Nucleus accumbens (tissue), 56 donors: ENCODE results near the gene ZNF629.

ENCODE experiments used
- DNase-seq, 56 donors: peaks; one replicate each; lab custom pipeline; 2025; lab: John Stamatoyannopoulos, UW

The ZNF629 gene

DNA sequence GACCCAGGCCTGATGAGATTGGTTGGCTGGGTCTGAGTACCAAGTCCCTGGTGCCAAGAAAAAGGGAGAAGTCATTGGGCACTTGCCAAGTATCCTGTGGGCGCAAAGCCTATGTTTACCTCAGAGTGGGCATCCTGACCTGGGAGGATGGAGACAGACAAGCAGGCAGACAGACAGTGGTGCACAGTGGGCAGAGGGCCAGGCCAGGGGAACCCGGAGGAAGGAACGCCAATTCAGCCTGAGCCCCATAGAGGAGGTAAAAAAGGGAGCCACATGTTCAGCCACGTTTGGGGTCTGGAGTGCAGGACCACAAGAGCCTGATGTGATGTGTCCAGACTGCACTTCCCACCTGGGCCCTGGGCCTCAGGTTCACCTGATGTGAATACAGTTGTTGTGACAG lies 33.4 kb downstream of the ZNF629 start:
- no peak for DNase-seq

DNA sequence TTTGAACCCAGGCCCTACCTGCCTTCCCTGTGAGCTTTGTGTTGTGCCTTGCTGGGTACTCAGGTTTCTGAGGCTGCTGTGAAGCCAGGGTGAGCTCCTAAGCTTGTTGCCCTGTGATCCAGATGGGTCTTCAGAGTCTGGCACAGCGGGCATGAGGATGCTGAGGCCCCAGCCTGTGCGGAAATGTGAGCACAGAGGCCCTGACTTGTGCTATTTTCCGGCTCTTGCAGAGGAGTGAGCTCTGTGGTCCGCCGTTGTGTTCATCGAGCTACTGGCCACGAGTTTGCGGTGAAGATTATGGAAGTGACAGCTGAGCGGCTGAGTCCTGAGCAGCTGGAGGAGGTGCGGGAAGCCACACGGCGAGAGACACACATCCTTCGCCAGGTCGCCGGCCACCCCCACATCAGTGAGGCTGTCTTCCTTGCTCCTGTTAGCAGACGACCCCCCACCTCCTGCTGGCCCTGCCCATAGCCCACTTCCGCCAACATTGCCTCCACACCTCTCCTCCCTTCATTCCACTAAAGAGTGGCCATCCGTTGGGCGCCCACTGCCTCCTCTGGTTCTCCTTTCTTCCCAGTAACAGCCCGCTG lies 36.0 kb downstream of the ZNF629 start:
- no peak for DNase-seq

DNA sequence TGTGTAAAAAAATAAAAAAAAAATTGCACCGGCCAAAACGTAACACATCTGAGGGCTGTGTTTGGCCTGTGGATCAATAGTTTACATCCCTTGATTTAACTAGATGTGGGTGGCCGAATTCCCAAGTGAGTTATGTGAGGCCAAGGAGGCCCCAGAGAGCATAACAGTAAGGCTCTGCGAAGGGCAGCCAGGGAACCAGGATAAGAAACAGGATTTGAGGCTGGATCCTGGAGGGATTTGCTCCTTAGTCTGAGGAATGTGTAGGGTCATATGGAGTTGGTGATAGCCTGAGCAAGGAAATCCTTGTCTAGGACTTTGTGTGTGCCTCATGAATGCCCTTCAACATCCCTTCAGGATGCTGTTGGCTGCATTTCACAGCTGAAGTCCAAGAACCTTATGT lies 36.8 kb downstream of the ZNF629 start:
- DNase-seq: no peak

GRCh38 chr16:30748634-30749445 lies 38.2 kb downstream of the ZNF629 start:
- peak in 3 of 56 donors; percentile 53 to 57 (median 54) for DNase-seq

- peak; percentile 86 to 99 (median 98) for DNase-seq
Measured at GRCh38 chr16:30747799-30748633, 39.0 kb downstream of the ZNF629 start, which contains the start of gene PHKG2. Gene PHKG2, plus strand, starts transcription at chr16:30748425. Its CDS starts 396 bp downstream, at chr16:30748821.

GRCh38 chr16:30747331-30747730 lies 39.7 kb downstream of the ZNF629 start:
- no peak for DNase-seq

- no peak for DNase-seq
Measured at GRCh38 chr16:30746638-30747175, 40.3 kb downstream of the ZNF629 start.

DNA sequence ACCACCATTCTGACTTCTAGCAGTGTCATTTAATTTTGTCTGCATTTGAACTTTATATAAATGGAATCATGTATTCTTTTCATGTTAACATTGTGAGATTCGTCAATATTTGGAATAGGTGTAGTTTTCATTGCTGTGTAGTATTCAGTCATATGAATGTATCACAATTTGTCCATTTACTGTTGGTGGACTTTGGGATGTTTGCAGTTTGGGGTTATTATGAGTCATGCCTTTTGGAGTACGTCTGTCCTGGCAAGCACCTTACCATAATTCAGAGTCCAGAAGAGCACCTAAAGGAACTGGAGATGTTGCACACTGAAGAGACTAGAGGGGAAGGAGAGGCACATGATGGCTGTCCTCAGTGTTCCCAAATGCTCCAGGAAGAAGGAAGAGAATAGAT lies 41.9 kb downstream of the ZNF629 start:
- DNase-seq: no peak

DNA sequence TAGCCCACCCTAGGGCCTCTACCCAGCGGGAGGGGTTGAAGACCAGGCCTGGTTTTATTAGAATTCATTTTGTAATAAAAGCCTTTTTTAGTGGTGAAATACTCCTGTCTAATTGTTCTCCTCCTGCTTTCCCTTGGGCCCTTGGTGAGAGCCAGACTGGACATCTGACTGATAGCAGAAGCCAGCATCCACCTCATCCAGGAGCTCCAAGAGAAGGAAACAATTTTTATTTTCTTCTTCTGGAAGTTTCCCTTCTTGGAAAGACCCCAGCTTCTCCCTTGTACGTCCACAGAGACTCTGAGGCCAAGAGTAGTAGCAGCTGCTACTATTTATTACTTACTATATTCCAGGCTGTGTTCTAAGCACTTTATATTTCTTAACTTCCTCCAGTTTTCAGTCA lies 42.8 kb downstream of the ZNF629 start:
- no peak for DNase-seq

GRCh38 chr16:30743716-30744115 lies 43.3 kb downstream of the ZNF629 start:
- no peak for DNase-seq

GRCh38 chr16:30741461-30741914 lies 45.5 kb downstream of the ZNF629 start:
- DNase-seq: no peak

- DNase-seq: peak in 2 of 56 donors; percentile 6 to 26
Measured at GRCh38 chr16:30740364-30741251, 46.4 kb downstream of the ZNF629 start.

DNA sequence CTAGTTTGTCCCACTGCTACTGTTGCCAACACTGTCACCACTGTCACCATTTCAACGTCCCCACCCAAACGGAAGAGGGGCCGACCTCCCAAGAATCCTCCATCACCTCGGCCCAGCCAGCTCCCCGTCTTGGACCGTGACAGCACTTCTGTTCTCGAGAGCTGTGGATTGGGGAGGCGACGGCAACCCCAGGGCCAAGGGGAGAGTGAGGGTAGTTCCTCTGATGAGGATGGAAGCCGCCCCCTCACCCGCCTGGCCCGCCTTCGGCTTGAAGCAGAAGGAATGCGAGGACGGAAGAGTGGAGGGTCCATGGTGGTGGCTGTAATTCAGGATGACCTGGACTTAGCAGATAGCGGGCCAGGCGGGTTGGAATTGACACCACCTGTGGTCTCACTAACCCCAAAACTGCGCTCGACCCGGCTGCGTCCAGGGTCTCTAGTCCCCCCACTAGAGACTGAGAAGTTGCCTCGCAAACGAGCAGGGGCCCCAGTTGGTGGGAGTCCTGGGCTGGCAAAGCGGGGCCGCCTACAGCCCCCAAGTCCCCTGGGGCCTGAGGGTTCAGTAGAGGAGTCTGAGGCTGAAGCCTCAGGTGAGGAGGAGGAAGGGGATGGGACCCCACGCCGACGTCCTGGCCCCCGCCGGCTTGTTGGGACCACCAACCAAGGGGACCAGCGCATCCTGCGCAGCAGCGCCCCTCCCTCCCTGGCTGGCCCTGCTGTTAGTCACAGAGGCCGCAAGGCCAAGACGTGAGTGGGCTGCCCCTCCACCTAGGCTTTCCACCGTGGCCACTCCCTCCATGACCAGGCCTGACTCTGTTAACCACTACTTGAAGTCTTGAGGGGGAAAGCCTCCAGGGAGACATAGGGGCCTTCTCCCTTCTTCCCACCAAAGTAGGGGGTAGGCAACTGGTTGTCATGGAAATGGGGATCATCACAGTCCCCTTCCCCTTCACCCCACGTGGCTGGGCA lies 47.7 kb downstream of the ZNF629 start:
- no peak for DNase-seq

DNA sequence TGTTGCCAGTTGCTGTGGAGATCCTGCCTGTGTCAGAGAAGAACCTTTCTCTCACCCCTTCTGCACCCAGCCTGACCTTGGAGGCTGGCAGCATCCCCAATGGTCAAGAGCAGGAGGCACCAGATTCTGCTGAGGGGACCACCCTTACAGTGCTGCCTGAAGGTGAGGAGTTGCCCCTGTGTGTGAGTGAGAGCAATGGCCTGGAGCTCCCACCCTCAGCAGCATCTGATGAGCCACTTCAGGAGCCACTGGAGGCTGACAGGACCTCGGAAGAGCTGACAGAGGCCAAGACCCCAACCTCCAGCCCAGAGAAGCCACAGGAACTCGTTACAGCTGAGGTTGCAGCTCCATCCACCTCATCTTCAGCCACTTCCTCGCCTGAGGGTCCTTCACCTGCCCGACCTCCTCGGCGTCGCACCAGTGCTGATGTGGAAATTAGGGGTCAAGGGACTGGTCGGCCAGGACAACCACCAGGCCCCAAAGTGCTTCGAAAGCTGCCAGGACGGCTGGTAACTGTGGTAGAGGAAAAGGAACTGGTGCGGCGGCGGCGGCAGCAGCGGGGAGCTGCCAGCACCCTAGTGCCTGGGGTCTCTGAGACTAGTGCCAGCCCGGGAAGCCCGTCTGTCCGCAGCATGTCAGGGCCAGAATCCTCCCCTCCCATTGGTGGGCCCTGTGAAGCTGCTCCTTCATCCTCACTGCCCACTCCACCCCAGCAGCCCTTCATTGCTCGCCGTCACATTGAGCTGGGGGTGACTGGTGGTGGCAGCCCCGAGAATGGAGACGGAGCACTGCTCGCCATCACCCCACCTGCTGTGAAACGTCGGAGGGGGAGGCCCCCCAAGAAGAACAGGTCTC lies 49.0 kb downstream of the ZNF629 start:
- DNase-seq: no peak

GRCh38 chr16:30736995-30737793 lies 49.8 kb downstream of the ZNF629 start:
- no peak for DNase-seq

- no peak for DNase-seq
Measured at GRCh38 chr16:30731411-30731810, 55.6 kb downstream of the ZNF629 start.
